T1000 (cell line): ENCODE measurements around the gene HLCS.

Source experiments
- DNase-seq: peaks from one replicate; lab custom pipeline; 2025; ENCODE audit warnings: mixed read lengths; lab: John Stamatoyannopoulos, UW

Gene HLCS

DNA sequence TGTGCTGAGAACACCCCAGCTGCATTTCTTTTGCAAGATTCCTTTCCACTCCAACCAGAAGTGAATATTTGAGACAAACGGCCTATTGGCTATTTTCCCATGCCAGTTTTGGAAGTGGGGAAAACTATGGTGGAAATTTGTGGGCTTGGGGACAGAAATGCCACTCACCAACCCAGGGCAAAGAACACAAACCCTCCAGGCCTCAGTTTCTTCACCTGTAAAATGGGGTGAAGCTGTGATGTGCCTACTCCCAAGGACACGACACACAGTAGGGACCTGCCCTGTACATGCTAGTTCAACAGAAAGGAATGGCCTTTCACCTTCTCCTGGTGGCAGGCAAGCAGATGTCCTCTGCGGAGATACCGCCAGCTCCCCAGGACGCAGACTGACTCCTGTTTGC is 221.0 kb downstream of the HLCS start:
- DNase-seq: no peak

DNA sequence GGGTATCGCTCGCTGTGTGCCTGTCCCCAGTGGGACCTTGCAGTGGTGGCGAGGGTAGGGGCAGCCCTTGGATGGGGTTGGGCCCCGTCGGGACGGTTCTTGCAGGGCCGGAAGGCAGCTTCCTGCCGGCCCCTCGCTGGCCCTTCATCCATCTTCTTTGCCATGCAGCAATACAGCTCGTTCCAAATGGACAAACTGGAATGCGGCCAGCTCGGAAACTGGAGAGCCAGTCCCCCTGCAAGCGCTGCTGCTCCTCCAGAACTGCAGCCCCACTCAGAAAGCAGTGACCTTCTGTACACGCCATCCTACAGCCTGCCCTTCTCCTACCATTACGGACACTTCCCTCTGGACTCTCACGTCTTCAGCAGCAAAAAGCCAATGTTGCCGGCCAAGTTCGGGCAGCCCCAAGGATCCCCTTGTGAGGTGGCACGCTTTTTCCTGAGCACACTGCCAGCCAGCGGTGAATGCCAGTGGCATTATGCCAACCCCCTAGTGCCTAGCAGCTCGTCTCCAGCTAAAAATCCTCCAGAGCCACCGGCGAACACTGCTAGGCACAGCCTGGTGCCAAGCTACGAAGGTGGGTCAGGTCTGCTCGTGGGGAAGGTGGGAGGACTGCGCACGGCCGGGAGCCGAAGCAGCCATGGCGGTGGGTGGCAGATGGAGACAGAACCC is 221.8 kb downstream of the HLCS start:
- DNase-seq: no peak

DNA sequence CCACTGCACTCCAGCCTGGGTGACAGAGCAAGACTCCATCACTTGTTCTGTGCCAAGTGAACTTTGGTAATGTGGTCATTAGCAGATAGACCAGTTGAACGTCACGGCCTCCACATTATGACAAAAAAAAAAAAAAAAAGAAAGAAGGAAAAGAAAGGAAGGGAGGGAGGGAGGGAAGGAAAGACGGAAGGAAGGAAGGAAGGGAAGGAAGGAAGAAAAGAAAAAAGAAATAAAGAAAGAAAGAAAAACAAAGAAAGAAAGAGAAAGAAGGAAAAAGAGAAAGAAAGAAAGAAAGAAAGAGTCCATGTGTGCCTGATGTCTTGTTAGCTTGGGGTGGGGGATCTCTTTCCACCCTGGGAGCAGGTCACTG is 222.3 kb downstream of the HLCS start:
- DNase-seq: no peak

DNA sequence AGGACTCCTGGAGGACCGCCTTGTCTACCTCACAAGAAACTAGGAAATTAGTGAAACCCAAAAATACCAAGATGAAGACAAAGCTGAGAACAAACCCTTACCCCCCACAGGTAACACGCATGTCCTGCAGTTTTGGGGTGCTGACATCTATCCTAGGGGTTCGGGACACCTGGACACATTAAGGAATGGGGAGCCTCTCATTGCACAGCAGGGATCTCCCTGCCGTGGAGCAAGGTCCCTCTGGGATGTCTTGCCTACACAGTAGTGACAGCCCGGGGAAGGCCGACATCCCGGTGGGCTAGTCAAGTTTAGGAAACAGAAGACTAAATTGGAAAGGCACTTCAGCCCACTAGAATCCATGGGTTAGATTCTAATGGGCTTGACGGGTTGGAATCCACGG is 223.0 kb downstream of the HLCS start:
- no peak for DNase-seq

DNA sequence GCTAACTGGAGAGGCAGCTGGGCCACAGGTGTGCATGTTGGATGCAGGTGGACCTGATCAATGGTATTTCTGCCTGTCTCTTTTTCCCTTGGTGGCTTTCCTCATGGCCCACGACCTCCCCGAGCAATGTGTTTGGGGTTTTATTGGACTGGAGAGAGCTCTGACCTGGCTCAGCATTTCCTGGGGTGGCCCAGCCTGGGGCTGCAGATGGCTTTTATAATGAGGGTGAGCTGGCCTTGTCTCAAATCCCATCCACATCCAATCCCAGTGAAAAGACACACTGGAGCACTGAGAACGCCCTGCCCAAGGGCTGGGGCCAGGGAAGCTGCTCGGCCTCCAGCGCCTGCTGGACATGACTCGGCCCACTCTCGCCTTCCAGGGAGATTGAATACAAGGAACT is 223.5 kb downstream of the HLCS start:
- no peak for DNase-seq

DNA sequence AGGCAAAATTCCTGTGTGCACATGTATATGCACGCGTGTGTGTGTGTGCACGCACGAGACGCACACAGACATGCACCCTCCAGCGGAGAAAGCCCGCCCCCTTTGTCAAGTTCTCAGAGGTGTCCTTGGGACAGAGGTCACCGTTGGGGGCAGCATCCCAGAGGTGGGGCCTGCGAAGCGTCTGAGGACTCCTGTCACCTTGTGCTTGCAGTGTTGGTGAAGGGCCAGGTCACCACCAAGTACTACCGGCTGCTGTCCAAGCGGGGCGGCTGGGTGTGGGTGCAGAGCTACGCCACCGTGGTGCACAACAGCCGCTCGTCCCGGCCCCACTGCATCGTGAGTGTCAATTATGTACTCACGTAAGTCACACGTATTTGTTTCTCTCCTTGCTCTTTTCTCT is 225.0 kb downstream of the HLCS start:
- no peak for DNase-seq

DNA sequence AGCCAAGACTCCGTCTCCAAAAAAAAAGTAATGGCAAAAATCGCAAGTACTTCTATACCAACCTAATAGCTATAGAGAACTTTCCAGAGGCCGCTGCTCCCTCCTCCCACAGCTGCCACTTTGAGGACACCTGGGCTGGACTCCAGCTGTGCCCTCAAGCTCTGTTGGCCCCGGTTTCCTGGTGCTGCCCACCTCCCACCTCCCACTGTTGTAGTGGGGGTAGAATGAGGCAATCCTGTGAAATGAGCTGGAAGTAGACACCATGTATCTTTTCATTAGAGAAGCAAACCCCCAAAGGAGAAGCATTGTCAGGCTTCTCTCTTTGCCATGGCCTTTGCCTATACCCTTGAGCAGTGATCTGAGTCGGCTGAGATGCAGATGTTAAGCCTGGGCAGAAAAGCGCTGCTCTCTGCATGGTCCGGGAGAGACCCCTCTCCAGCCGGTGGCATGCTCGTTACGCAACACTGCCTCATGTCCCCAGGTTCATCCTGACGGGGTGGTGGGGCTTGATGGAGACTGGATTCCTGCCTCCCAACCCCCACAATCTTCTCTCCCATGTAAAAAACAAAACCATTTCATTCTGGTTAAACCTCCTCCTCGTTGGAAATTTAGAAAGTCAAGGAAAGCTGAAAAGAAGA is 227.9 kb downstream of the HLCS start:
- no peak for DNase-seq

DNA sequence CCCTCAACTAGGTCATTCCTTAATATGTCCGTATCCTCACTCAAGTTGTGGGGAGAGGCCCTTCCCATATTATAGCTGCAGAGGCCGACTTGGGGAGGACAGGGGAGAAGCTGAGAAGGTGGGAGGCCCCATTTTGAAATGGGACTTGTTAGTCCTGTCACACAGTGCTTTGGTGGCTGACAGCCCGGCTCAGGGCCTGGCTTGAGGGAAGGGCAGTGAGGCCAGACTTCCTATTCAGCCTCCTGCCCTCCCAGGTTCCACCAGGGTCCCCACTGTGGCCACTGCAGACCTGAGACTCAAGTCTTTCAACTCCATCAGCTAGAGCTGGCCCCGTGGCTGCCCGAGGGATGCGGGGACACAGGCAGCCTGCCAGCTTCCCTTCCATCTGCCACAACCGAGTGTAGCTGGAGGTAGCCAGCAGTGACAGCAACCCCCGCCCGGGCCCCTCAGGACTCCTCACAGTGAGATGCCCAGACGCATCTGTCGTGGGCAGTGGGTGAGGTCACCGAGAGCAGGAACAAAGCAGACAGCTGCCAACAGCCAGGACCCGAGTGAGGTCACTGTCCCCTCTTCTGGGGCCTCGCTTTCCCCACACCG is 230.6 kb downstream of the HLCS start:
- DNase-seq: no peak

DNA sequence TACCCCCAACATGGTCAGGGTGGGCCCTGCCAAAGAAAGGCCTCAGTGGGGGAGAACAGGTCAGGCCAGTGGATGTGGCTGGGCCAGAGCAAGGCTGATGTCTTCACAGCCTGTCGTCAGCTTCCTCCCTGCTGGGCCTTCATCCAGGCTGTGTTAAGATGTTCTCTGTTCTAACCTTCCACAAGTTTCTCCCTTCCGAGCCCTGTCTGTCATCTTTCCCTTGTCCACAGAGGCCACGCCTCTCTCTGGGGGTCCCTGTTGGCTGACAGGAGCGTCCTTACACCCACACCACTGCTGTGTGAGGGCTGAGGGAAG is 231.3 kb downstream of the HLCS start:
- DNase-seq: no peak

DNA sequence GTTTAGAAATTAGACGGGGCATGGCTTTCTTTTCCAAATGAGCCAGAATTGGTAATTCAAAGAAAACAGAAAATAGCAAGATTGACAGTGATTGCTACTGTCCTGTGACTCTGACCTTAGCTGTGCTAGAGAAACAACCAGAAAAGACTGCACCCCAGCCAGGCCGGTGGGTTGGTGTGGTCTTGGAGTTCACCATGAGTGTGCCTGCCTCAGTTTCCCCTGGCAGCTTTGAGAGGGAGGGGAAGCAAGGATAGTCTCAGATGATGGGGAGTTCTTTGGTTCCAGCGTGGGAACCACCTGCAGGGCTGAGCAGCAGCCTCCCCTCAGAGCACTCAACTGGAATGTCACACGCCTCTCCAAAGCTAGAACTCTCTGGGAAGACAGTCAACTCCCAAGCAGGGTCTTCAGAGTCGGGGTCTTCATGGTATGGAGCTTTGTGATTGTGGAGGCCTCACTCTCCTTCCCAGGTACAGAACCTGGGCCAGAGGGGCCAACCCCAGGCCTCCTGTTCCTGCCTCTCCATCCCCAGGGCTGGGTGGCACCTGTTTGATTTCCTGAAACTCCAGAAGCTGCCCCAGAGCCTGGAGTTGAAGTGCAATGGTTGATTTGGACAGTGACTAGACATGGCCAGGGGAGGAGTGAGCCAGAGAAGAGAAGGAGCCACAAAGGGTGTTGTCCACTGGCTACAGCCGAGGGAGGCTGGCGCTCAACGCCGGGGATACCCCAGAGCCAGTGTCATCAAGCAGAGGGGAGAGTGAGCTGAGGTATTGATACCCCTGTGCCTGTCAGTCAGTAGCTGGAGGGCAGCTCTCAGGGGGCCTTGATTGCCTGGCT is 231.9 kb downstream of the HLCS start:
- DNase-seq: no peak

DNA sequence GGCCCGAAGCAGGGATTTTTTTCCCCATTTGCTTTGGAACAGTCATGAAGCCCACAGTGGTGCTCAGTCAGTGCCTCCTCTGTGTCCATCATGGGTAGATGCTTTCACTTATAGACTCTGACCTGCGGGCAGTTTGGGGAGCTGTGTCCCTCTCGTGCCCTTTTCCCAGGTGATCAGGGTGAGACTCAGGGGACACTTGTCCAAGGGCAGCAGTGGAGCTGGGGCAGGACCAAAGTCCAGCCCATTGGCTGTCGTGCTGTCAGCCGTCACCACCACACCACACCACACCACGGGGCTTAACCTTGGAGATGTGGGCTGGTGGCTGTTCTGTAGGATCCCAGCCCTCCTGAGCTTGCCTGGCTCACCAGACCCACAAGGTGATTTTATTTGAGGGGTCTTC is 232.6 kb downstream of the HLCS start:
- DNase-seq: no peak

DNA sequence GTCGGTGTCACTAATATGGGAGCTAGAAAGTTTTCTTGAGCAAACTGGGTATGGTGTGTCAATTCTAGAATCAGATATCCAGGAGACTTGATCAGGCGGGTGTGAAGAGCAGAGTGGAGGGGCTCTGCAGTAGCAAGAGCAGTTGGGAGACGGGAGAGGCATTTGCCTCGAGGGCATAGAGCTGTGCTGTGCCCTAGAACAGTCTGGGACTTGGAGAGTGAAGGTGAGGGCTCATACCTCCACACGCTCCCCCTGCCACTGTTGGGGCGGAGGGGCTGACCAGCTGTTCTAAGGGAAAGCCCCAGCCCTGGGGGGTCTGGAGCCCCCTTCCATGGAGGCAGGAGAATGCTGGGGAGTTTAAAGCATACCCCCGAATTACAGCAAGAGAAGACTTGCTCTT is 233.7 kb downstream of the HLCS start:
- no peak for DNase-seq

DNA sequence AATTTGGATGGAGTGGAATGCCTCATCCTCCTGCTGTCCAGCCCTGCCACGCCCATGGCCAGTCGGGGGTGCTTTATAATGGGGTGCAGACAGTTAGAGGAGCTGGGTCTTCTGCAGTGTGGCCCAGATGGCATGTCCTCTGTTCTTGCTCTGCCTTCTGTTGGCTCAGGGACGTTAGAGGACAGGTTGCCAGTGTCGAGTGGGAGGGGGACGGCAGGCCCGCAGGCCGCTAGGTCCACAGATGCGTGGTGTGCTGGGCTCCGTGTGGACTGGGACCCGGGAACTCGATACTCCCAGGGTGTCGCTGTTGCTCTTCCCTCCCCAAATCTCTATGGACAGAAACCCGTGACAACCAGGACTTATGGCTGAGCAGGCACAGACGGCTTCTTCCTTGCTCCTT is 234.3 kb downstream of the HLCS start:
- DNase-seq: no peak

DNA sequence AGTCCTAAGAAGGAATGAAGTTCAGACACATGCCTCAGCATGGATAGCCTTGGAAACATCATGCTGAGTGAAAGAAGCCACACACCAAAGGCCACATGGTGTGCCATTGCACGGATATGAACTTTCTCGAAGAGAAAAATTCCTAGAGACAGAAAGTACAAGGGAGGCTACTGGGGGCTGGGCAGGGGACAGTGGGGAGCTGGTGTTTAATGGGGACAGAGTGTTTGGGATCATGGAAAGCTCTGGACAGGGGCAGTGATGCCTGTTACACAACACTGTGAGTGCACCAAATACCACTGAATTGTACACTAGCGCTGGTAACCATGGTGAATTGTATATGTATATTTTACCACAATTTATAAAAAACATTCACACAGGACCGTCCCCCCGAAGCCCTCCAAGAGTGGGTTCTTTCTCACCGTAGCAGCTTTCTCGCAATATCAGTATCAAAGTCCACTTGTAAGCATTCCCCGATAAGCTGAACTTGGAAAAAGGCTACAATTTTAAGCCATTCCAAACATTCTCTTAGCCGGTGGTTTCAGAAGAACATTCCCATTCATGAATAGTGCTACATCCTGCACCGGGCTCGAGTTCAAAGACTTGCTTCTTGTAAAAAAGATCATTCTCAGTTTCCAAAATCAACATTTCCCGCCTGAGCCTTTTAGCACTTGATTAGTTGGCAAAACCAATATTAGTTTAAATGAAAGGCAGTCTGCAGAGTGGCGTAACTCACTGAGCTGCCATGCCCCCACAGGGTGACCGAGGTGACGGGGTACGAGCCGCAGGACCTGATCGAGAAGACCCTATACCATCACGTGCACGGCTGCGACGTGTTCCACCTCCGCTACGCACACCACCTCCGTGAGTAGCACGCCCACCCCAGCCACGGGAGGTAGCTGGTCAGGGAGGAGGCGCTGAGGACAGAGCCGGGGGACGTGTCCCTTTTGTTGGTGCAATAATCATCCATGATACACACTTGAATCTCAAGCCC is 235.9 kb downstream of the HLCS start:
- DNase-seq: no peak

DNA sequence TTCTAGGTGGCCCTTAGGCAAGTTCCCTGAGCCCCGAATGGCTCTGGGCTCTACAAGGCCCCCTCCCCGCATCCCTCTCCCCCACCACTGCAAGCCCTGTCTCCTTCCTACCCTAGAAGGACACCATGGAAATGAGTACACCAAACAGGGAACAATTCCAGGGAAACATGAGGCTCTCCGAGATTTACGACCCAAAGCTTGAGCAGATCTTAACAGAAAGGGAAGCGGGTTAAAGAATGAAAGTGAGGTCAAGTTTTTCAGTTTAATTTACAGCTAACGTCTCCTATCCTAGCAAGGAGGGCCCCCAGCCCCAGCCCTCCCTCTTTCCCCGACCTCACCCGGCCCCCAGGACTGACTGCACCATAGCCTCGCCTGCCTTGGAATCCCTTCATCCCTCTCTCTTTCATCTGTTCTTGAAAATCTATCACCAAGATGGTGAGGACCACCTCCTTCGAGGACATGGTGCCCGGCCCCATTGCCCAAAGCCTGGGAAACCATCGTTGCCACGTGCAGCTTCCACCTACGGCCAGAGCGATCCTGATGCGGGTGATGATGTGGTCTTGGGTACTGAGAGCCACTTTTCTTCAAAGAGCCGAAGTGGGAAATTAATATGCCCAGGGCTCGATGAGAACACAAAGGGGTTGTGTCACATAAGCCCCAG is 237.0 kb downstream of the HLCS start:
- no peak for DNase-seq

DNA sequence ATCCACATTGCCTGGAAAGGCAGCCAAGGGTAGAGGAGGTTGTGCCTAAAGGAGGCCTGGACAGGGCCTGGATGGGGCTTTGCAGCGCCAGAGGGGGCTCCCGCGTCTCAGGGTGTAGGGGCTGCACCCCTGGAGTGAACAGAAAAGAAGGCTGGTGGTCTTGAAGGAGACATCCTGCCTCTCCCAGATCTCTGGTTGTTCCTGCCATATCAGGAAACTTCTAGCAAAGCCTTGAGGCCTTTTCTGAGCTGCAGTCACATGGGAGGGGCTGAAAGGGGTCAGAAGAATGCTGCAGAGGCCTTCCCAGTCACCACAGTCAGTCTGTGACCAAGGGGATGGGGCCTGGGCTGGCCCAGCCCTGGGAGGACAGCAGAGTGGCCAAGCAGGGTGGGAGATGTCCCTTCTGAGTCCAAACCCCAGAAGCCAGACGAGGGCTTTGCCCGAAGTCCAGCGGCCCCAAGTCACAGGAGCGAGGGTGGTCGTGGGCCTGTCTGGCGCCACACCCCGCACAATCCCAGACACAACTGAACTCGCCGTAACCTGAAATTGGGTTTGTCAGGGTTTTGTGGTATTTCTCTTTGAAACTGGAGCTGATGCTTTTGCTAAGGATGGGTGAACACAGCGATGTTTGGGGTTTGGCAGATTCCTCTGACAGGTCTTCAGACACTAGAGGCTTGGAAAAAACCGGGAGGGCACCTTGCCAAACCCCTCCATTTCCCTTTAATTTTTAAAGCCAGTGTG is 237.9 kb downstream of the HLCS start:
- no peak for DNase-seq

DNA sequence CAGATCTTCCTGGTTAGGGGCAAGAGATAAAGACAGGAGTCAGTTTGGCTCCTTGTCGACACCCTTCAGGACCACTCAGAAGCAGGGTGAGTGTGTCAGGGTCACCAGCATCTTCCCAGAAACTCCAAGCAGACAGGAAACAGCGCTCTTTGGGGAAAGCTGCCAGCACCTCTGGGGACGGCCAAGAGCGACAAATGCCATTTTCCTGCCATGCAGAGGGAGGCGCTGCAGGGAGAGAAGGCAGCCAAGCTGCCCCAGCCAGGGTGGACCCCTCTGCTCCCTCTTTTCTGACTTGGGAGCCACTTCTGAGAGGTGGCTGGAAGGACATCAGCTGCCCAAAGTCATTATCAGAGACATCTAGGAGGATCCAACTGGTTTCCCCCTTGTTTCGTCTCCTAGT is 238.6 kb downstream of the HLCS start:
- no peak for DNase-seq

DNA sequence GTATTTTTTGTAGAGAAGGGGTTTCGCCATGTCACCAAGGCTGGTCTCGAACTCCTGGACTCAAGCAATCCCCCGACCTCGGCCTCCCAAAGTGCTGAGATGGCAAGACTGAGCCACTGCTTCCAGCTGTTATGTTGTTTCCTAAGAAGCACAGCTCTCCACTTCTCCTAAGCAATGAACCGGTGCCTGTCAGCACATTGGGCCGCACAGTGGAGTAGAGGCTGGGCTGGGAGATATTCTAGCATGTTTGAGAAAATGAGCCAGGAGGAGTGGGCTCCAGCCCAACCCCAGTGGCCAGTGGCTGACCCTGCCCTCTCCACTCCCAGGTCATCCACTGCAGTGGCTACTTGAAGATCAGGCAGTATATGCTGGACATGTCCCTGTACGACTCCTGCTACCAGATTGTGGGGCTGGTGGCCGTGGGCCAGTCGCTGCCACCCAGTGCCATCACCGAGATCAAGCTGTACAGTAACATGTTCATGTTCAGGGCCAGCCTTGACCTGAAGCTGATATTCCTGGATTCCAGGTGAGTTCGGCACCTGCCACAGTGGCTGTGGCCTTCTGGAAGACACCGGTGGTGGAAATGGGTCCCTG is 240.6 kb downstream of the HLCS start:
- DNase-seq: no peak

DNA sequence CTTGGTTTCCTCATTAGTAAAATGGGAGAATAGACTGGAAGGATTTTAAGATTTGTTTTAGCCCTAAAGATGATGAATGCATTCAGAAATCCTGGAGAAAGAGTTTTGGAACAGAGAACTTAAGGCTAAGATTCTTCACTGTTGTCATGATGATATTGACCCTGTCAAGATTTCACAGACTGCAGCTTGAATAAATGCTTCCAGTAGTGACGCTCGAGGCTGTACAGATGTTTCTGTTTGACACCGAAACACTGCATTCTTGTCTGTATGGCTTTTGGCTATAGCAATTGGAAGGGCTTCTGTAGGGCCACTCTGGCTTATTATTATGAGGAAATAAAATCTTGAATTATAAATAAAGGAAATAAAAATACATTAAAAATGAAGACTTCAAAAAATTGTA is 241.8 kb downstream of the HLCS start:
- no peak for DNase-seq

DNA sequence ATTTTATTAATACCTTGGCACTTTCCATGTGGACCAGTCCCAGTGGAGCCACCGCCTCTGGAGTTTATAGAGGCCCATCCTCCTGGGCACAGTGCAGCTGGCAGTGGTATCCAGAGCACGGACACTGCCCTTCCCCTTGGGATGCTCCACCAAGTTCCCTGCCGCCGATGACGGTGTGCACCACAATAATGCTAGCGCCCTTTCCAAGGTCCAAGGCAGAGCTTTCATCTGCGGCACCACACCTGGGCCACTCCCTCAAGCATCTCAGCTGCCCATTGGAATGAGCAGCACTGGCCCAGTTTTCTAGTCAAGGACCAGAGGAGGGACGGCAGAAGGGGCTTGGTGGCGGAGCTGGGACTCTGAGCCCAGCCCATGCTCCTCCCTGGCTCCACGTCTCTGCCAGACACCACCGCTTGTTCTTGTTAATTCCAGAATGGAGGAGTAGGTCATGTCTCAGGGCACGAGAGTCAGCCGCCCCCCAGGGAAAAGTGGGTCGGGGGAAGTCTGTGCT is 243.0 kb downstream of the HLCS start:
- DNase-seq: no peak
